ENCODE data around the gene CARMIL3. TPM values are rescaled to one million over a fixed set of nuclear protein-coding genes. Genes with fewer than 3 reads are reported as not detected.

The CARMIL3 gene
- total RNA-seq, 3 donors from 2014 or later, result 1.4 to 2.7 (median 1.5) TPM

GRCh38 chr14:24055971-24056799 is 4.4 kb downstream of the CARMIL3 start:
- Histone ChIP-seq H3K36me3 (ENCODE audit: low read depth) (no peaks in the 10 kb centered on the region), H3K4me3 (no peak overlapping the region), H3K9me3 (no peaks in the 10 kb centered on the region), H3K4me1 (ENCODE audit: low read depth) (peaks cover 11% of the 10 kb centered on the region)
- intact Hi-C loops (cut with DNase I, micrococcal nuclease), result loop anchor here in 1 of 2 donors (10.0 kb wide), 1 partner anchor 49 kb away; no protein-coding TSS in a partner anchor
- TF ChIP-seq, protein P1, sequence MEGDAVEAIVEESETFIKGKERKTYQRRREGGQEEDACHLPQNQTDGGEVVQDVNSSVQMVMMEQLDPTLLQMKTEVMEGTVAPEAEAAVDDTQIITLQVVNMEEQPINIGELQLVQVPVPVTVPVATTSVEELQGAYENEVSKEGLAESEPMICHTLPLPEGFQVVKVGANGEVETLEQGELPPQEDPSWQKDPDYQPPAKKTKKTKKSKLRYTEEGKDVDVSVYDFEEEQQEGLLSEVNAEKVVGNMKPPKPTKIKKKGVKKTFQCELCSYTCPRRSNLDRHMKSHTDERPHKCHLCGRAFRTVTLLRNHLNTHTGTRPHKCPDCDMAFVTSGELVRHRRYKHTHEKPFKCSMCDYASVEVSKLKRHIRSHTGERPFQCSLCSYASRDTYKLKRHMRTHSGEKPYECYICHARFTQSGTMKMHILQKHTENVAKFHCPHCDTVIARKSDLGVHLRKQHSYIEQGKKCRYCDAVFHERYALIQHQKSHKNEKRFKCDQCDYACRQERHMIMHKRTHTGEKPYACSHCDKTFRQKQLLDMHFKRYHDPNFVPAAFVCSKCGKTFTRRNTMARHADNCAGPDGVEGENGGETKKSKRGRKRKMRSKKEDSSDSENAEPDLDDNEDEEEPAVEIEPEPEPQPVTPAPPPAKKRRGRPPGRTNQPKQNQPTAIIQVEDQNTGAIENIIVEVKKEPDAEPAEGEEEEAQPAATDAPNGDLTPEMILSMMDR (IDR thresholded peaks at IDR 0.05), result no peak
- no peak for ATAC-seq
- DNase-seq, result peak in 1 of 3 donors; percentile 16

GRCh38 chr14:24056800-24057184 is 5.0 kb downstream of the CARMIL3 start:
- peak in 1 of 3 donors; percentile 18 for DNase-seq
- Histone ChIP-seq H3K9me3 (no peaks in the 10 kb centered on the region), H3K36me3 (ENCODE audit: low read depth) (no peaks in the 10 kb centered on the region), H3K4me3 (no peak overlapping the region), H3K4me1 (ENCODE audit: low read depth) (peaks cover 14% of the 10 kb centered on the region)
- intact Hi-C loops (cut with DNase I, micrococcal nuclease), result loop anchor here in 1 of 2 donors (10.0 kb wide), 1 partner anchor 48 kb away; no protein-coding TSS in a partner anchor
- no peak for ATAC-seq
- TF ChIP-seq, protein P1 (IDR thresholded peaks at IDR 0.05), result no peak

DNA sequence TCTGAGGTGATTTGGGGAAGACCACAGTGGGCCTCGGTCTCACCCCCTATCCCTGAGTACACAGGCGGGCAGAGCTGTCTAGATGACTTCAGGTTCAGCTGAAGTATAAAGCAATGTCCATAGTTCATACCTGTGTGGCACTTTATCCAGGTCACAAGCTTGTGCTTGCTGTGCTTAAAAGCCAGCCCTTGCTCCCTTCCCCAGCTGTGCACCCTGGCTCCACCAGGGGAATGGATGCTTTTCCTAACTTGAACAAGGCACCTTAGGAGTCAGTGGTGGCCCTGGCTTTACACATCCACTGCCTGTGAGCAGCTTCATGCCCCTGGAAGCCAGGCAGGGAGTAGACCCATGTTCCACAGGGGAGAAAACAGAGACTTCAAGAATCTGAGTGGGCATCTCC is 5.5 kb downstream of the CARMIL3 start:
- Histone ChIP-seq H3K4me3 (no peak overlapping the region), H3K36me3 (ENCODE audit: low read depth) (no peaks in the 10 kb centered on the region), H3K9me3 (no peaks in the 10 kb centered on the region), H3K4me1 (ENCODE audit: low read depth) (peaks cover 15% of the 10 kb centered on the region)
- intact Hi-C loops (cut with DNase I, micrococcal nuclease), result loop anchor here in 1 of 2 donors (10.0 kb wide), 1 partner anchor 48 kb away; no protein-coding TSS in a partner anchor
- DNase-seq (peak in 1 of 3 donors; percentile 21), ATAC-seq (no peak)
- TF ChIP-seq, protein P1 (IDR thresholded peaks at IDR 0.05), result no peak

- Histone ChIP-seq H3K36me3 (ENCODE audit: low read depth) (no peaks in the 10 kb centered on the region), H3K4me1 (ENCODE audit: low read depth) (peaks cover 9% of the 10 kb centered on the region), H3K9me3 (no peaks in the 10 kb centered on the region), H3K4me3 (no peak overlapping the region)
- intact Hi-C loops (cut with DNase I, micrococcal nuclease), result loop anchor here (1.0 to 10.0 kb wide), 2 partner anchors 32 to 47 kb away; no protein-coding TSS in a partner anchor
- no peak for ATAC-seq
- peak in 2 of 3 donors; percentile 34 to 54 for DNase-seq
- TF ChIP-seq, protein P1 (IDR thresholded peaks at IDR 0.05), result no peak
Observed at GRCh38 chr14:24057867-24058259, 6.1 kb downstream of the CARMIL3 start.

DNA sequence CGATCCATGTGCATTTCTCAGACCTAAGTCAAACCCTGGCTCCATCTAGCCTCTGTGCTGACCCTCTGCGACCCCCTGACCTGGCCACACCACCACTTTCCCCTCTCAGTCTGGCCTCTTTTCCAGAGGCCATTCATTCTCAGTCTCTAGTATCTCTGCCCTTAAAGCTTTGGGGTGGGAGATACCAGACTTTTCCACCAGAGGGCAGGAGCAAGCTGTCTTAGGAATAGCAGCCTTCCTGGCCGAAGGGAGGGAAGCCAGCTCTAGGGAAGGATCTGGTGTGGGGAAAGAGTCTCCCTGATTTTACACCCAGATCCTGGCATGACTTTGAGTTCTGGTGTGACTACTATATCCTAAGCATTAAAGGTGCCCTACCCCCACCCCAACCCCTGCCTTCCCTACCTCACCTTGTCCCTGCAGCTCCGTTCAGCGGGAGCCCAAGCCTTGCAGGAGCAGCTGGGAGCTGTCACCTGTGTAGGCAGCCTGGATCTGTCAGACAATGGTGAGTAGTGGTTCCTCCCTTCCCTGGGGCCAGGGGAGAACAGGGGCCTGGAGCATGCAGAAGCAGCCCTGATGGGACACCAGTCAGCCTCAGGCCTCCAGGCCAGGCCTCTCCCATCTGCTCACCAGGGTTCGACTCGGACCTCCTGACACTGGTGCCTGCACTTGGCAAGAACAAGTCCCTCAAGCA is 6.6 kb downstream of the CARMIL3 start:
- no peaks in the 10 kb centered on the region for H3K36me3 ChIP-seq (ENCODE audit: low read depth)

More for the DNA sequence above, 6.6 kb downstream of the CARMIL3 start:
- ATAC-seq (peak; percentile 88), DNase-seq (peak; percentile 34 to 91 (median 62))
- TF ChIP-seq, protein P1 (IDR thresholded peaks at IDR 0.05), result peak; percentile 64
- Histone ChIP-seq H3K4me3 (no peak overlapping the region), H3K4me1 (ENCODE audit: low read depth) (peaks cover 9% of the 10 kb centered on the region), H3K9me3 (no peaks in the 10 kb centered on the region)
- intact Hi-C loops (cut with DNase I, micrococcal nuclease), result loop anchor here (1.0 to 10.0 kb wide), 2 partner anchors 32 to 46 kb away; no protein-coding TSS in a partner anchor

Data from mucosa of descending colon (tissue), 3 donors.